Measurements from ENCODE around the gene HMX2. TPM values are rescaled to one million over a fixed set of nuclear protein-coding genes. Genes with fewer than 3 reads are reported as not detected.

Gene HMX2
- total and polyA plus RNA-seq, 2 donors = 0.05 to 0.25 TPM

GRCh38 chr10:123143162-123143824 lies 4.6 kb upstream of the HMX2 start:
- H3K27me3 ChIP-seq (ENCODE audit: control insufficient read depth in 2 of 2, insufficient read depth in 1 of 2, low read length in 1 of 2) = peaks cover 96 to 100% of the 10 kb centered on the region in 2 donors
- DNase-seq (ENCODE audit: low read depth in 6 of 9, low spot score in 9 of 9) = no peak
- peaks cover 0 to 1% of the 10 kb centered on the region in 2 donors for H3K4me1 ChIP-seq (ENCODE audit: control insufficient read depth in 2 of 2, insufficient read depth in 2 of 2, low read length in 2 of 2)

GRCh38 chr10:123143825-123144168 lies 4.1 kb upstream of the HMX2 start:
- Histone ChIP-seq H3K9me3 (ENCODE audit: control insufficient read depth in 2 of 2, insufficient read depth in 1 of 2, low read length in 1 of 2) (peaks cover 1 to 8% of the 10 kb centered on the region in 2 donors), H3K27me3 (ENCODE audit: control insufficient read depth in 2 of 2, insufficient read depth in 1 of 2, low read length in 1 of 2) (peaks cover 97 to 100% of the 10 kb centered on the region in 2 donors), H3K4me1 (ENCODE audit: control insufficient read depth in 2 of 2, insufficient read depth in 2 of 2, low read length in 2 of 2) (peaks cover 0 to 2% of the 10 kb centered on the region in 2 donors), H3K36me3 (ENCODE audit: control insufficient read depth in 2 of 2, insufficient read depth in 2 of 2, low read length in 1 of 2) (no peaks in the 10 kb centered on the region), H3K27ac (ENCODE audit: low read depth in 1 of 2, low read length in 1 of 2) (no peak overlapping the region), H3K4me3 (ENCODE audit: low read length in 2 of 2) (no peak overlapping the region)
- WGBS = 16% methylated on average over 10 of the region's 10 CpGs
- no peak for DNase-seq (ENCODE audit: low read depth in 6 of 9, low spot score in 9 of 9)

More at GRCh38 chr10:123143162-123143824, 4.6 kb upstream of the HMX2 start:
- Histone ChIP-seq H3K27ac (ENCODE audit: low read depth in 1 of 2, low read length in 1 of 2) (no peak overlapping the region), H3K9me3 (ENCODE audit: control insufficient read depth in 2 of 2, insufficient read depth in 1 of 2, low read length in 1 of 2) (peaks cover 1 to 8% of the 10 kb centered on the region in 2 donors), H3K36me3 (ENCODE audit: control insufficient read depth in 2 of 2, insufficient read depth in 2 of 2, low read length in 1 of 2) (no peaks in the 10 kb centered on the region), H3K4me3 (ENCODE audit: low read length in 2 of 2) (no peak overlapping the region)
- 10% methylated on average over 33 of the region's 33 CpGs for WGBS

GRCh38 chr10:123144697-123145541 lies 3.0 kb upstream of the HMX2 start:
- H3K36me3 ChIP-seq (ENCODE audit: control insufficient read depth in 2 of 2, insufficient read depth in 2 of 2, low read length in 1 of 2) = no peaks in the 10 kb centered on the region
- no peak for DNase-seq (ENCODE audit: low read depth in 6 of 9, low spot score in 9 of 9)
- H3K27ac ChIP-seq (ENCODE audit: low read depth in 1 of 2, low read length in 1 of 2) = no peak overlapping the region
- peaks cover 1 to 8% of the 10 kb centered on the region in 2 donors for H3K9me3 ChIP-seq (ENCODE audit: control insufficient read depth in 2 of 2, insufficient read depth in 1 of 2, low read length in 1 of 2)
- H3K27me3 ChIP-seq (ENCODE audit: control insufficient read depth in 2 of 2, insufficient read depth in 1 of 2, low read length in 1 of 2) = peaks cover 100% of the 10 kb centered on the region in 2 donors
- peaks cover 5% of the 10 kb centered on the region in 2 donors for H3K4me1 ChIP-seq (ENCODE audit: control insufficient read depth in 2 of 2, insufficient read depth in 2 of 2, low read length in 2 of 2)
- WGBS = 4% methylated on average over 29 of the region's 29 CpGs
- no peak overlapping the region for H3K4me3 ChIP-seq (ENCODE audit: low read length in 2 of 2)

- no peak for DNase-seq (ENCODE audit: low read depth in 6 of 9, low spot score in 9 of 9)
- Histone ChIP-seq H3K4me1 (ENCODE audit: control insufficient read depth in 2 of 2, insufficient read depth in 2 of 2, low read length in 2 of 2) (peaks cover 10% of the 10 kb centered on the region in 2 donors), H3K27me3 (ENCODE audit: control insufficient read depth in 2 of 2, insufficient read depth in 1 of 2, low read length in 1 of 2) (peaks cover 100% of the 10 kb centered on the region in 2 donors), H3K36me3 (ENCODE audit: control insufficient read depth in 2 of 2, insufficient read depth in 2 of 2, low read length in 1 of 2) (no peaks in the 10 kb centered on the region), H3K4me3 (ENCODE audit: low read length in 2 of 2) (no peak overlapping the region), H3K27ac (ENCODE audit: low read depth in 1 of 2, low read length in 1 of 2) (no peak overlapping the region), H3K9me3 (ENCODE audit: control insufficient read depth in 2 of 2, insufficient read depth in 1 of 2, low read length in 1 of 2) (peaks cover 1 to 8% of the 10 kb centered on the region in 2 donors)
- WGBS = 10% methylated on average over 14 of the region's 14 CpGs
These were observed 2.4 kb upstream of the HMX2 start for GRCh38 chr10:123145542-123146012.

- Histone ChIP-seq H3K4me1 (ENCODE audit: control insufficient read depth in 2 of 2, insufficient read depth in 2 of 2, low read length in 2 of 2) (peaks cover 15 to 17% of the 10 kb centered on the region in 2 donors), H3K27ac (ENCODE audit: low read depth in 1 of 2, low read length in 1 of 2) (no peak overlapping the region), H3K27me3 (ENCODE audit: control insufficient read depth in 2 of 2, insufficient read depth in 1 of 2, low read length in 1 of 2) (peaks cover 100% of the 10 kb centered on the region in 2 donors), H3K36me3 (ENCODE audit: control insufficient read depth in 2 of 2, insufficient read depth in 2 of 2, low read length in 1 of 2) (no peaks in the 10 kb centered on the region), H3K4me3 (ENCODE audit: low read length in 2 of 2) (no peak overlapping the region), H3K9me3 (ENCODE audit: control insufficient read depth in 2 of 2, insufficient read depth in 1 of 2, low read length in 1 of 2) (peaks cover 1 to 8% of the 10 kb centered on the region in 2 donors)
- no peak for DNase-seq (ENCODE audit: low read depth in 6 of 9, low spot score in 9 of 9)
- 3% methylated on average over 59 of the region's 59 CpGs for WGBS
These were observed 1.7 kb upstream of the HMX2 start for GRCh38 chr10:123146013-123146893.

GRCh38 chr10:123146894-123147634 lies 872 bp upstream of the HMX2 start:
- Histone ChIP-seq H3K4me3 (ENCODE audit: low read length in 2 of 2) (no peak overlapping the region), H3K36me3 (ENCODE audit: control insufficient read depth in 2 of 2, insufficient read depth in 2 of 2, low read length in 1 of 2) (no peaks in the 10 kb centered on the region)
- WGBS = 14% methylated on average over 24 of the region's 24 CpGs

GRCh38 chr10:123148414-123149161 lies 652 bp downstream of the HMX2 start:
- Histone ChIP-seq H3K4me3 (ENCODE audit: low read length in 2 of 2) (peak overlapping the region in 1 of 2 donors; percentile 30), H3K27me3 (ENCODE audit: control insufficient read depth in 2 of 2, insufficient read depth in 1 of 2, low read length in 1 of 2) (peaks cover 92 to 99% of the 10 kb centered on the region in 2 donors), H3K9me3 (ENCODE audit: control insufficient read depth in 2 of 2, insufficient read depth in 1 of 2, low read length in 1 of 2) (peaks cover 1 to 7% of the 10 kb centered on the region in 2 donors), H3K4me1 (ENCODE audit: control insufficient read depth in 2 of 2, insufficient read depth in 2 of 2, low read length in 2 of 2) (peaks cover 20 to 23% of the 10 kb centered on the region in 2 donors), H3K36me3 (ENCODE audit: control insufficient read depth in 2 of 2, insufficient read depth in 2 of 2, low read length in 1 of 2) (no peaks in the 10 kb centered on the region), H3K27ac (ENCODE audit: low read depth in 1 of 2, low read length in 1 of 2) (no peak overlapping the region)
- 4% methylated on average over 55 of the region's 55 CpGs for WGBS
- no peak for DNase-seq (ENCODE audit: low read depth in 6 of 9, low spot score in 9 of 9)

More at GRCh38 chr10:123146894-123147634, 872 bp upstream of the HMX2 start:
- H3K9me3 ChIP-seq (ENCODE audit: control insufficient read depth in 2 of 2, insufficient read depth in 1 of 2, low read length in 1 of 2) = peaks cover 1 to 11% of the 10 kb centered on the region in 2 donors
- no peak for DNase-seq (ENCODE audit: low read depth in 6 of 9, low spot score in 9 of 9)
- H3K4me1 ChIP-seq (ENCODE audit: control insufficient read depth in 2 of 2, insufficient read depth in 2 of 2, low read length in 2 of 2) = peaks cover 18 to 21% of the 10 kb centered on the region in 2 donors
- no peak overlapping the region for H3K27ac ChIP-seq (ENCODE audit: low read depth in 1 of 2, low read length in 1 of 2)
- H3K27me3 ChIP-seq (ENCODE audit: control insufficient read depth in 2 of 2, insufficient read depth in 1 of 2, low read length in 1 of 2) = peaks cover 99 to 100% of the 10 kb centered on the region in 2 donors

Measured in thymus (tissue), 11 donors.